H9 (cell line): ENCODE data around the gene GLIS2. TPM values are rescaled to one million over a fixed set of nuclear protein-coding genes. Genes with fewer than 3 reads are reported as not detected.

ENCODE experiments used
- DNase-seq: peaks from one replicate; pipeline ENCODE4 v3.0.0-alpha.2; 2017
- H2AFZ ChIP-seq: one replicate; pipeline ENCODE4 v1.6.1; 2013; ENCODE audit warnings: mild to moderate bottlenecking, low read length, control low read depth, moderate library complexity
- H2AK5ac ChIP-seq: 2 replicates; pipeline ENCODE4 v1.6.1; 2013; ENCODE audit warnings: low read length, control low read depth, mixed read lengths; ENCODE audit not compliant: insufficient read length
- H2BK120ac ChIP-seq: one replicate; pipeline ENCODE4 v1.6.1; 2013; ENCODE audit warnings: low read depth, mild to moderate bottlenecking, low read length, control low read depth, inconsistent platforms; ENCODE audit not compliant: poor library complexity, severe bottlenecking
- H2BK12ac ChIP-seq: 2 replicates; pipeline ENCODE4 v1.6.1; 2013; ENCODE audit warnings: low read length, control low read depth, mixed read lengths, low read depth; ENCODE audit not compliant: insufficient read length
- H2BK15ac ChIP-seq: 2 replicates; pipeline ENCODE4 v1.6.1; 2013; ENCODE audit warnings: low read depth, low read length, control low read depth
- H2BK20ac ChIP-seq: one replicate; pipeline ENCODE4 v1.6.1; 2013; ENCODE audit warnings: low read depth, mild to moderate bottlenecking, low read length, control low read depth, inconsistent platforms; ENCODE audit not compliant: poor library complexity, severe bottlenecking
- H2BK5ac ChIP-seq: 2 replicates; pipeline ENCODE4 v1.6.1; 2013; ENCODE audit warnings: low read length, control low read depth, mixed read lengths; ENCODE audit not compliant: insufficient read length
- H3K14ac ChIP-seq: 2 replicates; pipeline ENCODE4 v1.6.1; 2013; ENCODE audit warnings: low read length, control low read depth; ENCODE audit not compliant: insufficient read depth
- H3K18ac ChIP-seq: 2 replicates; pipeline ENCODE4 v1.6.1; 2013; ENCODE audit warnings: low read depth, mild to moderate bottlenecking, mixed read lengths, low read length, control low read depth; ENCODE audit not compliant: insufficient read length
- H3K23ac ChIP-seq: 2 replicates; pipeline ENCODE4 v1.6.1; 2013; ENCODE audit warnings: low read length, control low read depth, mixed read lengths, low read depth; ENCODE audit not compliant: insufficient read length
- H3K23me2 ChIP-seq: 2 replicates; pipeline ENCODE4 v1.6.1; 2013; ENCODE audit warnings: low read depth, mild to moderate bottlenecking, mixed read lengths, low read length, control low read depth; ENCODE audit not compliant: insufficient read length, poor library complexity, severe bottlenecking
- H3K27ac ChIP-seq: 2 replicates; pipeline ENCODE4 v1.5.1; 2013; ENCODE audit warnings: low read length, control low read depth, mixed read lengths, low read depth; ENCODE audit not compliant: insufficient read length
- H3K27me3 ChIP-seq: 2 replicates; pipeline ENCODE4 v1.6.1; 2013; ENCODE audit warnings: low read length, control low read depth, inconsistent platforms; ENCODE audit not compliant: insufficient read depth
- H3K4ac ChIP-seq: 2 replicates; pipeline ENCODE4 v1.6.1; 2013; ENCODE audit warnings: low read depth, mild to moderate bottlenecking, control low read depth, inconsistent platforms, low read length, moderate library complexity
- H3K4me1 ChIP-seq: 2 replicates; pipeline ENCODE4 v1.6.1; 2013; ENCODE audit warnings: low read length, control low read depth, inconsistent platforms; ENCODE audit not compliant: insufficient read depth
- H3K4me2 ChIP-seq: 2 replicates; pipeline ENCODE4 v1.6.1; 2013; ENCODE audit warnings: low read length, control low read depth, mixed read lengths; ENCODE audit not compliant: insufficient read length, insufficient read depth
- H3K56ac ChIP-seq: 2 replicates; pipeline ENCODE4 v1.6.1; 2013; ENCODE audit warnings: low read depth, mild to moderate bottlenecking, mixed read lengths, low read length, control low read depth; ENCODE audit not compliant: insufficient read length
- H3K79me1 ChIP-seq: 2 replicates; pipeline ENCODE4 v1.6.1; 2013; ENCODE audit warnings: low read depth, mild to moderate bottlenecking, moderate library complexity, low read length, control low read depth, inconsistent platforms; ENCODE audit not compliant: insufficient read depth, poor library complexity, severe bottlenecking
- H3K79me2 ChIP-seq: 2 replicates; pipeline ENCODE4 v1.6.1; 2013; ENCODE audit warnings: low read length, control low read depth, inconsistent platforms; ENCODE audit not compliant: insufficient read depth
- H3K9ac ChIP-seq: 2 replicates; pipeline ENCODE4 v1.6.1; 2013; ENCODE audit warnings: low read length, control low read depth, mixed read lengths; ENCODE audit not compliant: insufficient read length; ENCODE audit errors: extremely low read depth
- H3K9me3 ChIP-seq: one replicate; pipeline ENCODE4 v1.6.1; 2013; ENCODE audit warnings: low read depth, low read length, inconsistent platforms; ENCODE audit not compliant: control insufficient read depth
- H3T11ph ChIP-seq: one replicate; pipeline ENCODE4 v1.6.1; 2013; ENCODE audit warnings: mild to moderate bottlenecking, low read length, control low read depth, inconsistent platforms
- H4K20me1 ChIP-seq: one replicate; pipeline ENCODE4 v1.6.1; 2013; ENCODE audit not compliant: control insufficient read depth, insufficient read length, insufficient read depth
- H4K5ac ChIP-seq: 2 replicates; pipeline ENCODE4 v1.6.1; 2013; ENCODE audit warnings: low read depth, mild to moderate bottlenecking, mixed read lengths, low read length, control low read depth; ENCODE audit not compliant: insufficient read length
- H4K8ac ChIP-seq: replicated peaks from 2 replicates; pipeline ENCODE4 v1.6.1; 2013; ENCODE audit warnings: low read length, control low read depth, mixed read lengths, low read depth; ENCODE audit not compliant: insufficient read length
- H4K91ac ChIP-seq: 2 replicates; pipeline ENCODE4 v1.6.1; 2013; ENCODE audit warnings: low read depth, mild to moderate bottlenecking, moderate library complexity, mixed read lengths, low read length, control low read depth; ENCODE audit not compliant: insufficient read length
- H3K27ac Mint-ChIP-seq, 3 experiments: 2 replicates in 2 of 3; 3 replicates in 1 of 3; pipeline ENCODE4 v1.8.0; 2020 to 2021; ENCODE audit warnings: mixed read lengths in 3 of 3, mild to moderate bottlenecking in 1 of 3, moderate library complexity in 1 of 3
- H3K27me3 Mint-ChIP-seq: 2 replicates; pipeline ENCODE4 v1.8.0; 2021; ENCODE audit warnings: low read depth, mild to moderate bottlenecking, moderate library complexity, mixed read lengths
- H3K36me3 Mint-ChIP-seq, 3 experiments: 2 replicates in 2 of 3; 3 replicates in 1 of 3; pipeline ENCODE4 v1.8.0; 2020 to 2021; ENCODE audit warnings: low read depth in 3 of 3, mixed read lengths in 3 of 3; ENCODE audit not compliant: insufficient read depth in 1 of 3
- H3K4me1 Mint-ChIP-seq, 2 experiments: 2 replicates each; pipeline ENCODE4 v1.8.0; 2020; ENCODE audit warnings: mixed read lengths in 2 of 2
- H3K4me3 Mint-ChIP-seq, 2 experiments: 2 replicates in 1 of 2; 3 replicates in 1 of 2; pipeline ENCODE4 v1.8.0; 2020 to 2021; ENCODE audit warnings: mild to moderate bottlenecking in 2 of 2, mixed read lengths in 2 of 2, moderate library complexity in 1 of 2
- H3K9me3 Mint-ChIP-seq, 2 experiments: 2 replicates in 1 of 2; 3 replicates in 1 of 2; pipeline ENCODE4 v1.8.0; 2020; ENCODE audit warnings: mild to moderate bottlenecking in 2 of 2, mixed read lengths in 2 of 2, moderate library complexity in 1 of 2
- WGBS: extraction: QIAGEN DNeasy Blood & Tissue Kit; methylation state at CpG from one replicate; pipeline ENCODE4 v1.1.7; 2013; ENCODE audit warnings: missing lambda C conversion rate, low lambda C conversion rate, mixed read lengths; ENCODE audit not compliant: insufficient read length; ENCODE audit errors: extremely low coverage; 5-methylcytosine and 5-hydroxymethylcytosine counted together
- total RNA-seq: library from RNA; stranded (reverse); gene quantifications from 2 replicates; pipeline ENCODE4 v1.2.1, GENCODE V29; 2021
- TF ChIP-seq, protein P1 (sequence below): fragments of 200-600 bp; sonication (generic); conservative IDR thresholded peaks from 3 replicates; pipeline ENCODE4 v1.8.0; 2021; ENCODE audit warnings: antibody characterized with exemption, mild to moderate bottlenecking

Gene GLIS2
- total RNA-seq, 1 experiment from 2014 or later, result 14.3 TPM

DNA sequence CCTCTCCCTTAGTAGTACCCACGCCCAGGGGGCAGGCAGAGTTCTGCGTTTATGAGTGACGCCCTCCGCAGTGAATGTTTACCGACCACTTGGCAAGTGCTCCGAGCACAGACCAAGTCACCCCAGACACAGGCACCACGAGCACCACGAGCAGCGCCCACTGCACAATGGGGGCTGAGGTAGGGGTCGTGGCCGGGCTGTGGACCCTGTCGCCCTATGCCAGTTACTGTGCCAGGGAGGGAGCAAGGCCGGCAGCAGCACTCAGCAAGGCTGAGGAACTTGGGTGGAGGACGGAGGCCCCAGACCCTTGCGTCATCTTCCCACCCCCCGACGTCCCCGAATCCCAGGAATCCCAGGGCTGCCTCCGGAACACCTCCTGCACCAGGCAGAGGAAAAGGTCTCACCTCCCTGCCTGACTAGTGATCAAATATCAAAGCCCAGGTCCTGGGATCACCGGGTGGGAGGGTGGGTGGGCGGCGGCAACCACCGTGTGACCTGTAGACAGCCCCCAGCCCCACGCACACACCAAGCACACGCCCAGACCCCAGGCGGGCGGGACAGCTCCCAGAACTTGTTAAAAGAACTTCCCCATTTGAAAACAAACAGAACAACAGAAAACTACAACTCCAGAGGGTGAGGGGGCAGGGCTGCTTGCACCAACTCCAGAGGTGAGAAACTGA lies 61.2 kb downstream of the GLIS2 start:
- H3T11ph ChIP-seq, result no peak overlapping the region
- H3K4ac ChIP-seq, result no peak overlapping the region
- no peaks in the 10 kb centered on the region for H3K27me3 Mint-ChIP-seq
- no peaks in the 10 kb centered on the region for H3K9me3 Mint-ChIP-seq
- no peaks in the 10 kb centered on the region for H3K9me3 ChIP-seq
- no peak overlapping the region for H3K4me2 ChIP-seq
- no peak overlapping the region for H2AK5ac ChIP-seq
- WGBS, result no CpG with 5 or more reads among the region's 27 CpGs
- H3K23me2 ChIP-seq, result no peaks in the 10 kb centered on the region
- no peak overlapping the region for H3K56ac ChIP-seq
- no peaks in the 10 kb centered on the region for H3K79me1 ChIP-seq
- H2BK20ac ChIP-seq, result no peak overlapping the region
- no peak overlapping the region for H4K91ac ChIP-seq
- DNase-seq, result no peak
- peak overlapping the region in 2 of 3 experiments; percentile 77 to 85; a peak in 5 of 7 replicates for H3K27ac Mint-ChIP-seq
- no peak overlapping the region for H2BK15ac ChIP-seq
- peaks cover 1% of the 10 kb centered on the region; the same call in 1 of the 2 replicates for H3K79me2 ChIP-seq
- no peak overlapping the region for H4K5ac ChIP-seq
- no peak overlapping the region for H3K27ac ChIP-seq
- no peak overlapping the region for H2BK120ac ChIP-seq
- TF ChIP-seq, protein P1, sequence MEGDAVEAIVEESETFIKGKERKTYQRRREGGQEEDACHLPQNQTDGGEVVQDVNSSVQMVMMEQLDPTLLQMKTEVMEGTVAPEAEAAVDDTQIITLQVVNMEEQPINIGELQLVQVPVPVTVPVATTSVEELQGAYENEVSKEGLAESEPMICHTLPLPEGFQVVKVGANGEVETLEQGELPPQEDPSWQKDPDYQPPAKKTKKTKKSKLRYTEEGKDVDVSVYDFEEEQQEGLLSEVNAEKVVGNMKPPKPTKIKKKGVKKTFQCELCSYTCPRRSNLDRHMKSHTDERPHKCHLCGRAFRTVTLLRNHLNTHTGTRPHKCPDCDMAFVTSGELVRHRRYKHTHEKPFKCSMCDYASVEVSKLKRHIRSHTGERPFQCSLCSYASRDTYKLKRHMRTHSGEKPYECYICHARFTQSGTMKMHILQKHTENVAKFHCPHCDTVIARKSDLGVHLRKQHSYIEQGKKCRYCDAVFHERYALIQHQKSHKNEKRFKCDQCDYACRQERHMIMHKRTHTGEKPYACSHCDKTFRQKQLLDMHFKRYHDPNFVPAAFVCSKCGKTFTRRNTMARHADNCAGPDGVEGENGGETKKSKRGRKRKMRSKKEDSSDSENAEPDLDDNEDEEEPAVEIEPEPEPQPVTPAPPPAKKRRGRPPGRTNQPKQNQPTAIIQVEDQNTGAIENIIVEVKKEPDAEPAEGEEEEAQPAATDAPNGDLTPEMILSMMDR, result no peak
- peak overlapping the region; percentile 69 for H3K14ac ChIP-seq
- H3K9ac ChIP-seq, result no peak overlapping the region
- H3K18ac ChIP-seq, result peak overlapping the region; percentile 21
- no peak overlapping the region for H4K8ac ChIP-seq
- peaks cover 0 to 3% (median 3%) of the 10 kb centered on the region in 3 experiments; a peak in 1 of 7 replicates for H3K36me3 Mint-ChIP-seq
- peaks cover 11% of the 10 kb centered on the region; the same call in 1 of the 2 replicates for H3K4me1 ChIP-seq
- H3K23ac ChIP-seq, result no peak overlapping the region
- no peak overlapping the region for H2BK5ac ChIP-seq
- no peaks in the 10 kb centered on the region for H4K20me1 ChIP-seq
- no peak overlapping the region for H2BK12ac ChIP-seq
- no peaks in the 10 kb centered on the region for H3K27me3 ChIP-seq
- no peak overlapping the region for H2AFZ ChIP-seq
- H3K4me1 Mint-ChIP-seq, result peaks cover 34 to 60% of the 10 kb centered on the region in 2 experiments
- peak overlapping the region in 1 of 2 experiments; percentile 29; a peak in 1 of 5 replicates for H3K4me3 Mint-ChIP-seq
